OCI-LY7 (cell line): ENCODE data around the gene TRAPPC13. TPM values are rescaled to one million over a fixed set of nuclear protein-coding genes. Genes with fewer than 3 reads are reported as not detected.

Experiments
- BruUV-seq: library from RNA; stranded (reverse); fragments of 400-500 nt; replicated peaks from 2 replicates; lab custom pipeline; 2021; lab: Mats Ljungman, UMichigan
- CTCF ChIA-PET: fragments of 300-600 bp; sonication (Branson Sonifier 250); formaldehyde crosslinking; loops from one replicate; lab custom pipeline; 2022; ENCODE audit warnings: antibody characterized with exemption; ENCODE audit not compliant: unreplicated experiment; lab: Charles Lee
- POLR2A ChIA-PET: fragments of 300-600 bp; sonication (Branson Sonifier 250); formaldehyde crosslinking; loops from one replicate; lab custom pipeline; 2022; ENCODE audit warnings: antibody characterized with exemption; lab: Charles Lee
- DNase-seq: peaks from one replicate; pipeline ENCODE4 v3.0.0-alpha.2; 2015; ENCODE audit warnings: low spot score
- H2AFZ ChIP-seq: fragments of 200-600 bp; sonication (generic), shearing (Covaris generic); 2 replicates; pipeline ENCODE4 v1.6.1; 2014; ENCODE audit warnings: mild to moderate bottlenecking, antibody characterized with exemption, low read length, moderate library complexity
- H3K27ac ChIP-seq: fragments of 200-600 bp; sonication (generic); 2 replicates; pipeline ENCODE4 v1.5.1; 2014; ENCODE audit warnings: mixed run types, low read depth, mild to moderate bottlenecking, moderate library complexity, low read length, inconsistent platforms; ENCODE audit not compliant: poor library complexity, severe bottlenecking
- H3K36me3 ChIP-seq: fragments of 200-600 bp; sonication (generic); 2 replicates; pipeline ENCODE4 v1.6.1; 2014; ENCODE audit warnings: mild to moderate bottlenecking, antibody characterized with exemption, low read length, moderate library complexity, mixed read lengths; ENCODE audit not compliant: insufficient read depth
- H3K4me1 ChIP-seq: fragments of 200-600 bp; sonication (generic); 2 replicates; pipeline ENCODE4 v1.5.1; 2014; ENCODE audit warnings: mild to moderate bottlenecking, low read length; ENCODE audit not compliant: insufficient read depth, poor library complexity, severe bottlenecking
- H3K4me2 ChIP-seq: fragments of 200-600 bp; sonication (generic); 2 replicates; pipeline ENCODE4 v1.6.1; 2014; ENCODE audit warnings: mild to moderate bottlenecking, low read length
- H3K4me3 ChIP-seq: fragments of 200-600 bp; sonication (generic); 2 replicates; pipeline ENCODE4 v1.5.1; 2014; ENCODE audit warnings: mild to moderate bottlenecking, low read depth, low read length; ENCODE audit not compliant: poor library complexity, severe bottlenecking
- H3K79me2 ChIP-seq: fragments of 200-600 bp; sonication (generic); 2 replicates; pipeline ENCODE4 v1.6.1; 2016; ENCODE audit warnings: low read depth, mild to moderate bottlenecking, low read length, moderate library complexity, mixed read lengths; ENCODE audit not compliant: insufficient read depth
- H3K9me2 ChIP-seq: fragments of 200-600 bp; sonication (generic); 2 replicates; pipeline ENCODE4 v1.6.1; 2016; ENCODE audit warnings: mild to moderate bottlenecking, low read length, mixed read lengths; ENCODE audit not compliant: insufficient read depth
- H3K9me3 ChIP-seq: fragments of 200-600 bp; sonication (generic); 2 replicates; pipeline ENCODE4 v1.6.1; 2014; ENCODE audit warnings: mild to moderate bottlenecking, mixed run types, low read length, mixed read lengths
- H4K20me1 ChIP-seq: fragments of 200-600 bp; sonication (generic); 2 replicates; pipeline ENCODE4 v1.6.1; 2014; ENCODE audit warnings: mild to moderate bottlenecking, antibody characterized with exemption, low read length, moderate library complexity, mixed read lengths; ENCODE audit not compliant: insufficient read depth
- CTCF ChIP-seq: fragments of 200-600 bp; sonication (generic); conservative IDR thresholded peaks from 2 replicates; pipeline ENCODE4 v1.5.1; 2014; ENCODE audit warnings: mild to moderate bottlenecking, antibody characterized with exemption, low read length, moderate library complexity, mixed read lengths
- EZH2phosphoT487 ChIP-seq: fragments of 200-600 bp; sonication (generic); IDR thresholded peaks from 2 replicates; pipeline ENCODE4 v1.6.1; 2018; ENCODE audit warnings: low read depth, borderline replicate concordance, mild to moderate bottlenecking, mixed run types, antibody characterized with exemption, low read length, moderate library complexity, mixed read lengths
- intact Hi-C: fragments of 100-400 bp; cut with micrococcal nuclease; formaldehyde crosslinking; loops from one replicate; pipeline ENCODE4 v1.10.0; 2022; ENCODE audit not compliant: unreplicated experiment
- total RNA-seq, 2 experiments: library from RNA; depleted of rRNA in 1 of 2; stranded (reverse); fragments of >200 nt in 1 of 2; shearing (Covaris generic) in 1 of 2; gene quantifications; 2 replicates each; pipeline ENCODE4 v1.2.3, GENCODE V29; 2014 to 2022

Gene TRAPPC13
- total RNA-seq, 2 experiments from 2014 or later, result 13.2 to 25.4 TPM

DNA sequence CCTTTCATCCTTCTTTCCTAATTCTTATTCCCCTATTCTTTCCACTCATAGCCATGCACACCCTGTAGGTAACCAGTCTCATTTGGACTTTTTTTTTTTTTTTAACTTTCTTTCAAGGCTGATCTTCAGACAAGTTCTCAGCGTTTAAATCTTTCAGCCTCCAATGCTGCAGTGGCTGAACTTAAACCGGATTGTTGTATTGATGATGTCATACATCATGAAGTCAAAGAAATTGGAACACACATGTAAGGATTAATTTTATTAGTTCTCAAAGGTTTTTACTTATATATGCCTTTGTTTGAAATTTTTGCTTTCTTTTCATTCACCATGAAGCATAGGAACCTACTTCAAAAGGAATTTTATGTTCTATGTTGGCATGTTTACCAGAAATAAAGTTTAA lies 22.1 kb downstream of the TRAPPC13 start:
- H3K4me1 ChIP-seq, result no peaks in the 10 kb centered on the region
- no peaks in the 10 kb centered on the region for H3K9me2 ChIP-seq
- no peak for TF ChIP-seq EZH2phosphoT487
- no peak for TF ChIP-seq CTCF
- no peaks in the 10 kb centered on the region for H3K79me2 ChIP-seq
- no peak overlapping the region for H3K4me2 ChIP-seq
- CTCF ChIA-PET, result no interaction called here
- no peaks in the 10 kb centered on the region for H3K9me3 ChIP-seq
- no peak for DNase-seq
- peaks cover 6% of the 10 kb centered on the region; the same call in 1 of the 2 replicates for H3K36me3 ChIP-seq
- POLR2A ChIA-PET, result interaction anchor here (1.1 kb wide), 1 partner anchor 38 kb away, joined by 4 read pairs; no protein-coding TSS in a partner anchor
- intact Hi-C loops, result no loop called here
- no TSS peak for BruUV-seq
- no peaks in the 10 kb centered on the region for H4K20me1 ChIP-seq
- H3K27ac ChIP-seq, result no peak overlapping the region
- no peak overlapping the region for H3K4me3 ChIP-seq
- H2AFZ ChIP-seq, result no peak overlapping the region

- BruUV-seq, result no TSS peak
- ChIA-PET POLR2A (interaction anchor here (0.7 to 1.1 kb wide), 2 partner anchors 39 to 146 kb away, joined by 3 to 4 read pairs; no protein-coding TSS in a partner anchor), CTCF (no interaction called here)
- Histone ChIP-seq H2AFZ (no peak overlapping the region), H3K4me1 (no peaks in the 10 kb centered on the region), H3K36me3 (peaks cover 6% of the 10 kb centered on the region; the same call in 1 of the 2 replicates), H3K9me2 (no peaks in the 10 kb centered on the region), H3K4me2 (no peak overlapping the region), H4K20me1 (no peaks in the 10 kb centered on the region), H3K79me2 (no peaks in the 10 kb centered on the region), H3K9me3 (no peaks in the 10 kb centered on the region), H3K27ac (no peak overlapping the region), H3K4me3 (no peak overlapping the region)
- no peak for DNase-seq
- TF ChIP-seq CTCF, result no peak
- TF ChIP-seq EZH2phosphoT487, result no peak
- intact Hi-C loops, result no loop called here
These were observed 23.1 kb downstream of the TRAPPC13 start for GRCh38 chr5:65647941-65648340.

- ChIA-PET CTCF (no interaction called here), POLR2A (interaction anchor here (0.7 to 0.9 kb wide), 4 partner anchors 10 to 837 kb away, joined by 3 to 4 read pairs (median 3); no protein-coding TSS in a partner anchor)
- Histone ChIP-seq H3K27ac (no peak overlapping the region), H3K4me3 (no peak overlapping the region), H3K79me2 (no peaks in the 10 kb centered on the region), H3K9me2 (no peaks in the 10 kb centered on the region), H4K20me1 (no peaks in the 10 kb centered on the region), H2AFZ (no peak overlapping the region), H3K4me1 (no peaks in the 10 kb centered on the region), H3K9me3 (no peaks in the 10 kb centered on the region), H3K36me3 (peaks cover 6% of the 10 kb centered on the region; the same call in 1 of the 2 replicates), H3K4me2 (no peak overlapping the region)
- intact Hi-C loops, result no loop called here
- no peak for DNase-seq
- TF ChIP-seq CTCF (no peak), EZH2phosphoT487 (no peak)
- no TSS peak for BruUV-seq
These were observed 26.3 kb downstream of the TRAPPC13 start for GRCh38 chr5:65651144-65651543.
